Measurements from ENCODE around the gene WNT9B.

WNT9B gene

GRCh38 chr17:46817901-46818209 is 33.5 kb upstream of the WNT9B start:
- Histone ChIP-seq H3K23ac (ENCODE audit: low read length in 2 of 2) (no peak overlapping the region), H3K4me3 (ENCODE audit: insufficient read depth in 1 of 2, low read depth in 1 of 2, low read length in 2 of 2) (no peak overlapping the region), H2BK12ac (ENCODE audit: low read length in 2 of 2) (no peak overlapping the region), H3K9ac (ENCODE audit: low read length) (no peak overlapping the region), H2BK120ac (ENCODE audit: low read depth, low read length) (no peak overlapping the region), H3K4me1 (ENCODE audit: control insufficient read depth, insufficient read depth, low read depth, low read length) (peaks cover 25% of the 10 kb centered on the region), H3K79me1 (replicated peaks; ENCODE audit: low read length, poor library complexity, severe bottlenecking) (no peaks in the 10 kb centered on the region), H4K8ac (ENCODE audit: low read length) (no peak overlapping the region), H2BK15ac (ENCODE audit: low read depth, poor library complexity, severe bottlenecking) (no peak overlapping the region), H2AK5ac (ENCODE audit: low read length, severe bottlenecking) (no peak overlapping the region), H3K9me3 (ENCODE audit: control insufficient read depth, low read length) (no peaks in the 10 kb centered on the region), H3K4me2 (ENCODE audit: low read length, poor library complexity, severe bottlenecking) (no peak overlapping the region), H3K4ac (ENCODE audit: low read depth in 1 of 2, low read length in 2 of 2) (no peak overlapping the region), H2BK5ac (ENCODE audit: low read depth, low read length, poor library complexity, severe bottlenecking) (no peak overlapping the region), H4K91ac (ENCODE audit: low read length) (no peak overlapping the region), H3K14ac (ENCODE audit: low read length in 2 of 2) (no peak overlapping the region), H3K27me3 (ENCODE audit: control insufficient read depth in 1 of 2, insufficient read depth in 1 of 2, low read length in 2 of 2) (peaks cover 70 to 98% of the 10 kb centered on the region in 2 experiments), H3K36me3 (ENCODE audit: control insufficient read depth in 1 of 2, insufficient read depth in 2 of 2, low read depth in 1 of 2, low read length in 2 of 2) (peaks cover 0 to 4% of the 10 kb centered on the region in 2 experiments), H3K27ac (ENCODE audit: low read length, poor library complexity, severe bottlenecking) (no peak overlapping the region), H2AFZ (ENCODE audit: low read depth, low read length) (no peak overlapping the region), H3K18ac (ENCODE audit: low read depth in 1 of 2, low read length in 2 of 2) (no peak overlapping the region)
- no peak for DNase-seq
- 5% methylated on average over 3 of the region's 5 CpGs for WGBS

- Histone ChIP-seq H2AK5ac (ENCODE audit: low read length, severe bottlenecking) (no peak within 1 kb of the TSS), H3K79me1 (replicated peaks; ENCODE audit: low read length, poor library complexity, severe bottlenecking) (no peaks in the 10 kb centered on the region), H2BK120ac (ENCODE audit: low read depth, low read length) (no peak within 1 kb of the TSS), H3K4me2 (ENCODE audit: low read length, poor library complexity, severe bottlenecking) (peak within 1 kb of the TSS; percentile 69), H3K4me3 (ENCODE audit: insufficient read depth in 1 of 2, low read depth in 1 of 2, low read length in 2 of 2) (peak within 1 kb of the TSS; percentile 34 to 56), H3K27me3 (ENCODE audit: control insufficient read depth in 1 of 2, insufficient read depth in 1 of 2, low read length in 2 of 2) (peaks cover 70 to 94% of the 10 kb centered on the region in 2 experiments), H3K27ac (ENCODE audit: low read length, poor library complexity, severe bottlenecking) (no peak within 1 kb of the TSS), H2BK15ac (ENCODE audit: low read depth, poor library complexity, severe bottlenecking) (no peak within 1 kb of the TSS), H2AFZ (ENCODE audit: low read depth, low read length) (no peak within 1 kb of the TSS), H3K36me3 (ENCODE audit: control insufficient read depth in 1 of 2, insufficient read depth in 2 of 2, low read depth in 1 of 2, low read length in 2 of 2) (peaks cover 0 to 4% of the 10 kb centered on the region in 2 experiments), H3K18ac (ENCODE audit: low read depth in 1 of 2, low read length in 2 of 2) (peak within 1 kb of the TSS in 1 of 2 experiments; percentile 30), H3K14ac (ENCODE audit: low read length in 2 of 2) (no peak within 1 kb of the TSS), H3K9me3 (ENCODE audit: control insufficient read depth, low read length) (no peaks in the 10 kb centered on the region), H3K9ac (ENCODE audit: low read length) (no peak within 1 kb of the TSS), H3K23ac (ENCODE audit: low read length in 2 of 2) (peak within 1 kb of the TSS in 1 of 2 experiments; percentile 41), H2BK12ac (ENCODE audit: low read length in 2 of 2) (peak within 1 kb of the TSS in 1 of 2 experiments; percentile 16), H3K4me1 (ENCODE audit: control insufficient read depth, insufficient read depth, low read depth, low read length) (peaks cover 25% of the 10 kb centered on the region), H4K91ac (ENCODE audit: low read length) (no peak within 1 kb of the TSS), H4K8ac (ENCODE audit: low read length) (no peak within 1 kb of the TSS), H2BK5ac (ENCODE audit: low read depth, low read length, poor library complexity, severe bottlenecking) (no peak within 1 kb of the TSS), H3K4ac (ENCODE audit: low read depth in 1 of 2, low read length in 2 of 2) (no peak within 1 kb of the TSS)
- 2% methylated on average over 47 of the region's 47 CpGs for WGBS
- no peak for DNase-seq
Observed at GRCh38 chr17:46818316-46818928, 33.0 kb upstream of the WNT9B start, which contains the start of gene WNT3. WNT3 (minus strand) TSS chr17:46818692; CDS start chr17:46818597, 95 bp downstream.

GRCh38 chr17:46818929-46819859 is 32.2 kb upstream of the WNT9B start:
- H3K9me3 ChIP-seq (ENCODE audit: control insufficient read depth, low read length): no peaks in the 10 kb centered on the region
- H3K36me3 ChIP-seq (ENCODE audit: control insufficient read depth in 1 of 2, insufficient read depth in 2 of 2, low read depth in 1 of 2, low read length in 2 of 2): peaks cover 0 to 4% of the 10 kb centered on the region in 2 experiments
- no peak overlapping the region for H2BK15ac ChIP-seq (ENCODE audit: low read depth, poor library complexity, severe bottlenecking)
- H4K8ac ChIP-seq (ENCODE audit: low read length): no peak overlapping the region
- no peak overlapping the region for H3K4ac ChIP-seq (ENCODE audit: low read depth in 1 of 2, low read length in 2 of 2)
- peak overlapping the region; percentile 34 to 56 for H3K4me3 ChIP-seq (ENCODE audit: insufficient read depth in 1 of 2, low read depth in 1 of 2, low read length in 2 of 2)
- peak overlapping the region in 1 of 2 experiments; percentile 41 for H3K23ac ChIP-seq (ENCODE audit: low read length in 2 of 2)
- no peak overlapping the region for H3K27ac ChIP-seq (ENCODE audit: low read length, poor library complexity, severe bottlenecking)
- no peak overlapping the region for H2BK120ac ChIP-seq (ENCODE audit: low read depth, low read length)
- H3K4me1 ChIP-seq (ENCODE audit: control insufficient read depth, insufficient read depth, low read depth, low read length): peaks cover 25% of the 10 kb centered on the region
- WGBS: 2% methylated on average over 64 of the region's 72 CpGs
- H3K79me1 ChIP-seq (replicated peaks; ENCODE audit: low read length, poor library complexity, severe bottlenecking): no peaks in the 10 kb centered on the region
- DNase-seq: peak; percentile 19
- H3K4me2 ChIP-seq (ENCODE audit: low read length, poor library complexity, severe bottlenecking): peak overlapping the region; percentile 69
- no peak overlapping the region for H2BK5ac ChIP-seq (ENCODE audit: low read depth, low read length, poor library complexity, severe bottlenecking)
- no peak overlapping the region for H2AFZ ChIP-seq (ENCODE audit: low read depth, low read length)
- H4K91ac ChIP-seq (ENCODE audit: low read length): no peak overlapping the region
- H3K9ac ChIP-seq (ENCODE audit: low read length): no peak overlapping the region
- peaks cover 69 to 91% of the 10 kb centered on the region in 2 experiments for H3K27me3 ChIP-seq (ENCODE audit: control insufficient read depth in 1 of 2, insufficient read depth in 1 of 2, low read length in 2 of 2)
- no peak overlapping the region for H2AK5ac ChIP-seq (ENCODE audit: low read length, severe bottlenecking)
- no peak overlapping the region for H3K14ac ChIP-seq (ENCODE audit: low read length in 2 of 2)
- peak overlapping the region in 1 of 2 experiments; percentile 16 for H2BK12ac ChIP-seq (ENCODE audit: low read length in 2 of 2)
- peak overlapping the region in 1 of 2 experiments; percentile 30 for H3K18ac ChIP-seq (ENCODE audit: low read depth in 1 of 2, low read length in 2 of 2)

- peaks cover 25% of the 10 kb centered on the region for H3K4me1 ChIP-seq (ENCODE audit: control insufficient read depth, insufficient read depth, low read depth, low read length)
- H2BK15ac ChIP-seq (ENCODE audit: low read depth, poor library complexity, severe bottlenecking): no peak overlapping the region
- H3K4me3 ChIP-seq (ENCODE audit: insufficient read depth in 1 of 2, low read depth in 1 of 2, low read length in 2 of 2): no peak overlapping the region
- no peaks in the 10 kb centered on the region for H3K9me3 ChIP-seq (ENCODE audit: control insufficient read depth, low read length)
- no peak overlapping the region for H3K4me2 ChIP-seq (ENCODE audit: low read length, poor library complexity, severe bottlenecking)
- H3K27ac ChIP-seq (ENCODE audit: low read length, poor library complexity, severe bottlenecking): no peak overlapping the region
- no peak overlapping the region for H2BK5ac ChIP-seq (ENCODE audit: low read depth, low read length, poor library complexity, severe bottlenecking)
- no peak overlapping the region for H2AFZ ChIP-seq (ENCODE audit: low read depth, low read length)
- WGBS: 8% methylated on average over 23 of the region's 24 CpGs
- no peak for DNase-seq
- H3K14ac ChIP-seq (ENCODE audit: low read length in 2 of 2): no peak overlapping the region
- H2BK12ac ChIP-seq (ENCODE audit: low read length in 2 of 2): no peak overlapping the region
- H3K79me1 ChIP-seq (replicated peaks; ENCODE audit: low read length, poor library complexity, severe bottlenecking): no peaks in the 10 kb centered on the region
- peak overlapping the region in 1 of 2 experiments; percentile 23 for H3K23ac ChIP-seq (ENCODE audit: low read length in 2 of 2)
- no peak overlapping the region for H4K91ac ChIP-seq (ENCODE audit: low read length)
- no peak overlapping the region for H4K8ac ChIP-seq (ENCODE audit: low read length)
- no peak overlapping the region for H3K4ac ChIP-seq (ENCODE audit: low read depth in 1 of 2, low read length in 2 of 2)
- no peak overlapping the region for H3K9ac ChIP-seq (ENCODE audit: low read length)
- peaks cover 0 to 4% of the 10 kb centered on the region in 2 experiments for H3K36me3 ChIP-seq (ENCODE audit: control insufficient read depth in 1 of 2, insufficient read depth in 2 of 2, low read depth in 1 of 2, low read length in 2 of 2)
- no peak overlapping the region for H3K18ac ChIP-seq (ENCODE audit: low read depth in 1 of 2, low read length in 2 of 2)
- H2AK5ac ChIP-seq (ENCODE audit: low read length, severe bottlenecking): no peak overlapping the region
- no peak overlapping the region for H2BK120ac ChIP-seq (ENCODE audit: low read depth, low read length)
- H3K27me3 ChIP-seq (ENCODE audit: control insufficient read depth in 1 of 2, insufficient read depth in 1 of 2, low read length in 2 of 2): peaks cover 71 to 88% of the 10 kb centered on the region in 2 experiments
Observed at GRCh38 chr17:46819906-46820351, 31.5 kb upstream of the WNT9B start.

Data from mesenchymal stem cell (in vitro differentiated cells and primary cell).